HuH-7 (cell line): ENCODE measurements around the gene KLHL12.

ENCODE experiments used
- DNase-seq: peaks from one replicate; pipeline ENCODE4 v3.0.0; 2011; ENCODE audit warnings: low spot score

KLHL12 gene

GRCh38 chr1:202888221-202888530 is 38.9 kb downstream of the KLHL12 start:
- no peak for DNase-seq

GRCh38 chr1:202880961-202881460 is 46.0 kb downstream of the KLHL12 start:
- no peak for DNase-seq

- DNase-seq, result no peak
These were observed 47.0 kb downstream of the KLHL12 start for GRCh38 chr1:202880062-202880461.

DNA sequence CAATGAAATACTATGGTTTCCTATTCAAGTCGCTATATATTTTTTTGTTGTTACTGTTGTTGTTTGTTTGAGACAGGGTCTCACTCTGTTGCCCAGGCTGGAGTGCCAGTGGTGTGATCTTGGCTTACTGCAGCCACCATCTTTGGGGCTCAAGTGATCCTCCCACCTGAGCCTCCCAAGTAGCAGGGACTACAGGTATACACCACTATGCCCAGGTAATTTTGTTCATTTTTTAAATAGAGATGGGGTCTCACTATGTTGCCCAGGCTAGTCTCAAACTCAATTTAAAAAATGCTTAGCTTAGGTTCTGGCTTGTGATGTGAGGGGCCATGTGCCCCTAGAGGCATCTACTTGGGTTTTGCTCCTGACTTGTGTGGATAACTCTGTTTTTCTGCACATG is 47.9 kb downstream of the KLHL12 start:
- no peak for DNase-seq

DNA sequence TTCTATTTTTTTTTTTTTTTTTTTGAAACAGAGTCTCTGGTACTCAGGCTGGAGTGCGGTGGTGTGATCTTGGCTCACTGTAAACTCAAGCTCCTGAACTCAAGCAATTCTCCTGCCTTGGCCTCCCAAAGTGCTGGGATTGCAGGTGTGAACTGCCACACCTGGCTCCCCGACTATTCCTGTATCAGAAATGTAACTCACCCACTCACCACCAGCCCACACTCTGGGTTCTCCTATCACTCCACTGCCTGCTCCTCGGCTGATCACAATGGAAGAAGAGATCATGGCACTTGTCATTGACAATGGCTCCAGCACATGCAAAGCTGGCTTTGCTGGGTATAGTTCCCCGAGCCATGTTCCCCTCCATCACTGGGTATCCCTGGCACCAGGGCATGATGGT is 54.0 kb downstream of the KLHL12 start:
- no peak for DNase-seq

DNA sequence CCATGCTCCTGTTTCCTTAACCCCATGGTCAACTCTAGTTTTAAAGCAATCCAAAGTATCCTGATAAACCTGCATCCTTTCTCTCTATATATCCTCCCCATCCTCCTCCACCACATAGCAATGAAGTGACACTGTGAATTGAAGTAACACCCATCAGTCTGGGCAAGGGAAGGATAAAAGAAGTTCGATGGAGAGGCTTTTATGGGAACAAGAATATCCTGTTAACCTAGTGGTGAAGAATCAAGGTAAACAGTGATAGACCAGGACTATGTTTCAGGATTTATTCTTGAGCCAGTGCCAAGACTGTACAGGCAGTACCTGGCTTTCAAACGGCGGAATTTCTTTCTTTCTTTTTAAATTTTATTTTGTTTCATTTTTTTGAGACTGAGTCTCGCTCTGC is 55.7 kb downstream of the KLHL12 start:
- no peak for DNase-seq

DNA sequence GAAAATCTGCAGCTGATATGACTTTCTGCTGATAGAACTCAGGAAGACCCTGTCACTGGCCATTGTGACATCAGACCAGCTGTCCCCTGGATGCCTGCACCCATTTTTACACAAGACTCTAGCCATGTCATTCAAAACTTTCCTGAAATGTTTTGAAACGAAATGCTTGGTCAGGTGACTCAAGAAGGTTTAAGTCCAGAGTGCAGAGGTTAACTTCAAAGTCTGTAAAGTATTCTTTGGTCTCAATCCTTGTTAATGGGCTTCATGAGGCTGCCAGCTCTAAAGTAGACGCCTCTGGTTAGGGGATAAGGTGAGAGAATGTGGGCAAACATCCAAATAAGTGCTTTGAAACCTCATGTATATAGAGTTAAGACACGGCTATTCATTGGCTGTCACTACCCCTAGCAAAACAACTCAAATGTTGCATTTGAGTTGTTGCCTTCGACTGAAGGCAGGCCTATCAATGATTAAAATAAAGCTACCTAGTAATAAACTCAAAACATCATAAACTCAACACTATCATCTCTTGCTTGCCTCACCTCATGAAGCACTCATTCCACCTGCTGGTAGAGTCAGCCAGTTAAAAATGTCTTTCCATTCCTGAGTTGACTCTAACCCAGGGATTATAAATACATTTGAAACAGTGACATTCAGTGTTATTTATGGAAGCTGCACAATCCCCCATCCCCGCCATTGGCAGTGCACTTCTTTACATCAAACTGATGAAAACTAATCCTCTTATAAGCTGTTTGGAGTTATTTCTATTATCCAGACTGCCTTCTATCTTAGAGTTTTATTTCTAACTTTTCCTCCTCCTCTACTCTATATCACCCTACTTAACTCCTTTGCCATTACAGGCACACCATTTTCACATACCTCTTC is 64.1 kb downstream of the KLHL12 start:
- no peak for DNase-seq

GRCh38 chr1:202861420-202862132 is 65.5 kb downstream of the KLHL12 start:
- peak; percentile 92 for DNase-seq

DNA sequence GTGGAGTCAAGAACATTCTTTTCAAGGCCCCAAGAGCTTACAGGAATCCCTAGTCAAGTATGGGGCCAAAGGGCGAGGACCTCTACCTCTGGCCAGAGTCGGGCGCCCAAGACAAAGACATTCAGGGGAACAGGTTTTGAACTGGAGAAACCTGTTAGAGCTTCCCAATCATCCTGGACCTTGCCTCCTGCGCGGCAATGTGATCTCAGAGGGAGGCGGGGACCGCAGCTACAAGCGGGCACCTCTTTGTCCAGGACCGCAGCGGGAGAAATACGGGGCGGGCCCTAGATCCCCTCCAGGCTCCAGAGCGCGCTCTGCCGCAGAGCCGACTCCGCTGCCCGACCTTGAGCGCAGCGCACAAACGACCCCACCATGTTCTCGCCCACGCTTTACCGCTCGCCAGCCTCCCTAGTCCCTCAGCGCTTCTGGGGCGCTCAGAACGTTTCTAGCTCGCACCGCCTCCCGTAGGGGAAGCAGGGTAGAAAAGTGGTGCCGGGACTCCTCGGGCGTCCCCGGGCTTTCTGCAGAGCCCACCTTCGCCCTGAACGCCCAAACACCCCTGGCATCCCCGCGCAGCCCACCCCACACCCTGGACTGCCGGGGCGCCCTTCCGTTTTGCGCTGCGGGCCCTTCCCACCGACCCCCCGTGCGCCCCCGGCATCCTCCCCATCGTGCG is 66.2 kb downstream of the KLHL12 start:
- DNase-seq, result peak; percentile 69

GRCh38 chr1:202858789-202859414 is 68.1 kb downstream of the KLHL12 start:
- DNase-seq, result no peak

DNA sequence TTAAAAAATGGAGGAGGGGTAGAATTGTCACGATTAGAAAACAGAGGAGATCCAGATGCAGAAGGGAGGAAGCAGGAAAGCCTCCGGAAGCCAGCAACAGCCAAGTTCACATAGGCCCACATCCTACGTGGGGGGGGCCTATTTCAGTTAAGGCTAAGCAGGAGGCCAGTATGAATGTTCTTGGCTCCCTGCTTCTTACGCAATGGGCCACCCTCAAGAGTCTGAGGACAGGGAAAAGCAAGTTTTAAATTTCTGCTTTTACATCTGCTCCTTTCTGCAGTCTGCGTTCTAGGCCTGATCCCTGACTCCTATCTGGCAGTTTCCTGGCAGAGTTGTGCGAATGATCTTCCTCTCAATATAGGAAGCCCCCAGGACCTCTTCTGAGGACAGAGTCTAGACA is 68.7 kb downstream of the KLHL12 start:
- no peak for DNase-seq

- peak; percentile 52 for DNase-seq
These were observed 69.9 kb downstream of the KLHL12 start for GRCh38 chr1:202857136-202857610.

- no peak for DNase-seq
These were observed 71.0 kb downstream of the KLHL12 start for GRCh38 chr1:202856014-202856413.

DNA sequence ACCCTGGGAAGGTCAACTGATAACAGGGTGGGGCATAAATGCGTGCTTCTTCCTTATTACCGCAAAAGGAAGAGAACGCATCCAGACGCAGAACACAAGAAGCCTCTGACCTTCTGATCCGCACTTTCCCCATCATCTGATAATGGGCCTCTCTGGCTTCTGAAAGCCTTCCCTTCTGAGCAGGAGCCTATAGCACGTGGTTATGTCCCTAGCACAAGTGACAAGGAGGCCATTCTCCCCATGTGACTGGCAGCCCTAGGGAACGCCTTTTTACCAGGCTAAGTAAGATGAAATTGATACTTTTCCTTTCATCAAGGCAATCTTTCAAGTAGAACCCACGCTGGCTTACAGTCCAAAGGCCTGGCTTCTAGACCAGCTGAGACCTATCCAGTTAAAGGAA is 72.2 kb downstream of the KLHL12 start:
- DNase-seq, result no peak

- peak; percentile 60 for DNase-seq
These were observed 74.7 kb downstream of the KLHL12 start for GRCh38 chr1:202852163-202852904.

- no peak for DNase-seq
These were observed 76.3 kb downstream of the KLHL12 start for GRCh38 chr1:202850593-202851362.

- DNase-seq, result no peak
These were observed 78.9 kb downstream of the KLHL12 start for GRCh38 chr1:202848191-202848542.

- no peak for DNase-seq
These were observed 82.1 kb downstream of the KLHL12 start for GRCh38 chr1:202844935-202845334.

DNA sequence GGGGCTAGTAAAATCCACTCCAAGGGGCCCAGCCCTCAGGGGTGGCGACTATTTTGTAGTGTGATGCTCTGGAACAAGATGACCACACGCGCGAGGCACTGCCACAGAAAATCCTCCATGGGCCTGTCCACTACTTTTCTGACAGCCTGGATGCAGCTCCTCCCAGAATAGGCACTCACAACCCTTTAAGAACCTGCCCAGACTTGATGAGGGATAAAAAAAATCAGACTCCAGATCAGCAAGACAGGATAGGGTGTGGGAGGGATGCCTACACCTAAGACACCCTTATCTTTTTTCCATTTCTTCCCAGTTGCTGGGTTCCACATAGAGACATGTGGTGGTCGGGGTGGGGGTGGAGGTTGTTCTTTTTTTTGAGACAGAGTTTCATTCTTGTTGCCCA is 82.8 kb downstream of the KLHL12 start:
- no peak for DNase-seq

- DNase-seq, result no peak
These were observed 84.0 kb downstream of the KLHL12 start for GRCh38 chr1:202843081-202843480.
